ENCODE data around the gene RPS3A.

DNA sequence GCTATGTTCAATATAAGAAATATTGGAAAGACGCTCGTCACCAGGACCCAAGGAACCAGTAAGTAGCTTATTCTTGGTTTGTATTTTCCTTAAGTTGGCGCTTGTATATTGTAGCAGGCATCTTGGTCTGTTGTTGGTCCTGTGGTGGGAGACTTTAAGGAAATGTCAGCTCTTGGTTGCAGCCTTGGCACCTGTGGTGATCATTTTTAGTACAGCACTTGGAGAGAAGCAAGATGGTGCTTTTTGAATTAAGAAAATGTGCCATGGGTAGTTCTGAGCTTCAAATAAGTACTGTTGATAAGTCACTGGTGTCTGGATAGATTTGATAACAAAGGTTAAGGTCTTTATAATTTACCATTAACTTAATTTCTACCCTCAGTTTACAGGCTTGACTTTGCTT, 1.1 kb downstream of the RPS3A start:
- TF ChIP-seq, protein P1, sequence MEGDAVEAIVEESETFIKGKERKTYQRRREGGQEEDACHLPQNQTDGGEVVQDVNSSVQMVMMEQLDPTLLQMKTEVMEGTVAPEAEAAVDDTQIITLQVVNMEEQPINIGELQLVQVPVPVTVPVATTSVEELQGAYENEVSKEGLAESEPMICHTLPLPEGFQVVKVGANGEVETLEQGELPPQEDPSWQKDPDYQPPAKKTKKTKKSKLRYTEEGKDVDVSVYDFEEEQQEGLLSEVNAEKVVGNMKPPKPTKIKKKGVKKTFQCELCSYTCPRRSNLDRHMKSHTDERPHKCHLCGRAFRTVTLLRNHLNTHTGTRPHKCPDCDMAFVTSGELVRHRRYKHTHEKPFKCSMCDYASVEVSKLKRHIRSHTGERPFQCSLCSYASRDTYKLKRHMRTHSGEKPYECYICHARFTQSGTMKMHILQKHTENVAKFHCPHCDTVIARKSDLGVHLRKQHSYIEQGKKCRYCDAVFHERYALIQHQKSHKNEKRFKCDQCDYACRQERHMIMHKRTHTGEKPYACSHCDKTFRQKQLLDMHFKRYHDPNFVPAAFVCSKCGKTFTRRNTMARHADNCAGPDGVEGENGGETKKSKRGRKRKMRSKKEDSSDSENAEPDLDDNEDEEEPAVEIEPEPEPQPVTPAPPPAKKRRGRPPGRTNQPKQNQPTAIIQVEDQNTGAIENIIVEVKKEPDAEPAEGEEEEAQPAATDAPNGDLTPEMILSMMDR (IDR thresholded peaks at IDR 0.05) = no peak
- TF ChIP-seq CHD4 (IDR thresholded peaks at IDR 0.05; ENCODE audit: borderline replicate concordance) (no peak), EP300 (IDR thresholded peaks at IDR 0.05) (no peak), JUN (IDR thresholded peaks at IDR 0.05) (no peak), MYC (IDR thresholded peaks at IDR 0.05; ENCODE audit: borderline replicate concordance, low read length) (no peak), ELK1 (IDR thresholded peaks at IDR 0.05; ENCODE audit: low read depth, low read length) (no peak), RFX5 (IDR thresholded peaks at IDR 0.05) (no peak), RCOR1 (IDR thresholded peaks at IDR 0.05; ENCODE audit: low read depth, low read length) (no peak), MAX (IDR thresholded peaks at IDR 0.05) (no peak), REST (IDR thresholded peaks at IDR 0.05) (no peak), POLR2A (IDR thresholded peaks at IDR 0.05; ENCODE audit: low read length) (no peak), EHF (CRISPR knock-in tag; IDR thresholded peaks at IDR 0.05) (no peak), RAD21 (conservative IDR thresholded peaks at IDR 0.05 in 1 of 2, IDR thresholded peaks at IDR 0.05 in 1 of 2) (no peak)

Data from A549 (cell line).